GM18867 (cell line): ENCODE data around the gene KANK3.
"Not testable (repeated sequence)": the region's sequence is repeated elsewhere in the genome, so short reads cannot be mapped to it uniquely, and the experiment has no call there.

Source experiments
- ATAC-seq: cut with Tn5 transposase; IDR thresholded peaks from one replicate; pipeline ENCODE4 v1.9.1; 2021; ENCODE audit warnings: mild to moderate bottlenecking, moderate library complexity; ENCODE audit not compliant: unreplicated experiment

KANK3 gene

GRCh38 chr19:8371011-8371804, 28.1 kb upstream of the KANK3 start:
- no peak for ATAC-seq

GRCh38 chr19:8370176-8371010, 27.3 kb upstream of the KANK3 start:
- no peak for ATAC-seq

- ATAC-seq, result no peak
Measured at GRCh38 chr19:8367327-8368001, 24.4 kb upstream of the KANK3 start.

DNA sequence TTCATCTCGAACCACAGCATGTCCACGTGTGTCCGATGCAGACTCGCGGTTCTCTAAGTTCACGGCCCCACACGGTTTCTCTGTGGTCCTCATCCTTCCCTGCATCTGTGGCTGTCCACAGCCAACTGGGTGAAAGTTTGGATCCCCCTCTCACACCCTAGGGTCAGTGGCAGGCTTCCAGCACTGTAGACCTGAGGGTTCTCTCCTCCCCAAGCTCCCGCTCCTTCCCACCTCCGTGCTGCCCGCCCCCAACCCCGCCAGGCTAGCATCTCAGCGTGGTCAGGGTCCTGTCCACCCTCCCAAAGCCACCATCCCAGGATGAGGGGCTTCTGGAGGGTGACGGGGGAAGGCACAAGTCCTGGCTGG, 23.9 kb upstream of the KANK3 start:
- no peak for ATAC-seq

DNA sequence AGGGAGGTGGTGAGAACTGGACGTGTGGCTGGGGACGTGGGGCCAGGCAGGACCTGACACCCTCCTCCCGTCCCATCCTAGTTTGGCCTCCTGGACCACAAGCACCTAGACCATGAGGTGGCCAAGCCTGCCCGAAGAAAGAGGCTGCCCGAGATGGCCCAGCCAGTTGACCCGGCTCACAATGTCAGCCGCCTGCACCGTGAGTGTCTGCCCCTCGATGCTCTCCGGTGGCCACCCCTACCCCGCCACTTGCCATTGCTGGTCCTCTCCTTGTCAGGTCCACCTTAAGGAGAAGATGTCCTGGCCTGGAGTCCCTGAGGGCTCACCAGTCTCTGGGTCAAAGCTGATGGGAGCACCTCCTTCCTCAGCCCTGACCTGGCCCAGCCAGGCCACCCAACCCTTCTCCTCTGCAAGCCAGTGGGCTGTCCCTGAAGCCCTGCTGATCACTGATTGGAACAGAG, 23.1 kb upstream of the KANK3 start:
- no peak for ATAC-seq

- no peak for ATAC-seq
Measured at GRCh38 chr19:8363803-8364771, 21.0 kb upstream of the KANK3 start, which contains the start of gene ANGPTL4. TSS of gene ANGPTL4 (plus strand) at chr19:8364155. CDS start at chr19:8364322, 167 bp downstream.

DNA sequence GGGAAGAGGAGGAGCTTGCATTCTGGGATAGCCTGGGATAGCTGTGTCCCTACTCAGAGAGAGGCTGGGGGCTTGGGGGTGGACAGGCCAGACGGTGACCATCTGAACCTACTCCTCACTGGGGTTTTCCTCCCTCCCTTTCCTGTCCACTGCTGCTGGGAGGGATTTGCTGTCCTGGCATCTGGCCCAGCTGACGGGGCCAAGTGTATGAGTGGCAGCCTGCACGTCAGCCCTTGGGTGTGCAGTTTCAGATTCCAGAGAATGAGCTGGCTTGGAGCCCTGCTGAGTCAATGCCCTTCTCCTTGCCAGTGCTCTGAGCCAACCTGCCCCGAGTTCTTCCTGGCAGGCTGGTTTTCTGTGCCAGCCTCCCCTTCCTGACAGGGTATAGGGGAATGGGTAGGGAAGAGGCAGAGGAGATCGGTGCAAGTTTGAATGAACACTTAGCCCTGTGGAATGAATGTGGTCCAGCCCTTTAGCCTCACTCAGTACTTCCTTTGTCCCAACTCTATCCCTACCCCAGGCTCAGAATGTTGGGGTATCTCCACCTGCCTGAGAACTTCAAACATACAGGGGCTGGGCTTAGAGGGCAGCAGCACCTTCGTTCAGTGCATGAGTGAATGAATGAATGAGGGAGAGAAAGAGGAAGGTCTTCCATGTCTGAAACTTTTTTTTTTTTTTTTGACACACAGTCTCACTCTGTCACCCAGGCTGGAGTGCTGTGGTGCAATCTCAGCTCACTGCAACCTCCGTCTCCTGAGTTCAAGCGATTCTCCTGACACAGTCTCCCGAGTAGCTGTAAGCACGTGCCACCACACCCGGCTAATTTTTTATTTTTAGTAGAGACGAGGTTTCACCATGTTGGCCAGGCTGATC, 19.1 kb upstream of the KANK3 start:
- ATAC-seq, result no peak

GRCh38 chr19:8360196-8360595, 17.1 kb upstream of the KANK3 start:
- no peak for ATAC-seq

DNA sequence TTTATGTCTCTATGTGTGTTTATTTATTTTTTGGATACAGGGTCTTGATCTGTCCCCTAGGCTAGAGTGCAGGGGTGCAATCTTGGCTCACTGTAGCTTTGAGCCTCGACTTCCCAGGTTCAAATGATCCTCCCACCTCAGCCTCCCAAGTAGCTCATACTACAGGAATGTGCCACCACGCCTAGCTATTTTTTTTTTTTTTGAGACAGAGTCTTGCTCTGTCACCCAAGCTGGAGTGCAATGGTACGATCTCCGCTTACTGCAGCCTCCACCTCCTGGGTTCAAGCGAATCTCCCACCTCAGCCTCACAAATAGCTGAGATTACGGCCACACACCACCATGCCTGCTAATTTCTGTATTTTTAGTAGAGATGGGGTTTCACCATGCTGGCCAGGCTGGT, 15.9 kb upstream of the KANK3 start:
- no peak for ATAC-seq

DNA sequence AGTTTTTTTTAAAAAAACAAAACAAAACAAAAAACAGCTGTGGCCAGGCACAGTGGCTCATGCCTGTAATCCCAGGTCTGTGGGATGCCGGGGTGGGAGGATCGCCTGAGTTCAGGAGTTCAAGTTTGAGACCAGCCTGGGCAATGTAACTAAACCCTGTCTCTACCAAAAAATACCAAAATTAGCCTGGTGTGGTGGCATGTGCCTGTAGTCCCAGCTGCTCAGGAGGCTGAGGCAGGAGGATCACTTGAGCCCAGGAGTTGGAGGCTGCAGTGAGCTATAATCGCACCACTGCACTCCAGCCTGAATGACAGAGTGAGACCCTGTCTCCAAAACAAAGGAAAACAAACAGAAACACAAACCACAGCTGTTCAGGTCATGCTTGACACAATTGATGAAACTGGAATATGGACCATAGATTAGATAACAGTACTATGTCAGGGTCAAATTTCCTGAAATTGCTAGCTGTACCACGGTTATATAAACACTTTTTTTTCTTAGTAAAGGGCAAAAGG, 14.0 kb upstream of the KANK3 start:
- no peak for ATAC-seq

DNA sequence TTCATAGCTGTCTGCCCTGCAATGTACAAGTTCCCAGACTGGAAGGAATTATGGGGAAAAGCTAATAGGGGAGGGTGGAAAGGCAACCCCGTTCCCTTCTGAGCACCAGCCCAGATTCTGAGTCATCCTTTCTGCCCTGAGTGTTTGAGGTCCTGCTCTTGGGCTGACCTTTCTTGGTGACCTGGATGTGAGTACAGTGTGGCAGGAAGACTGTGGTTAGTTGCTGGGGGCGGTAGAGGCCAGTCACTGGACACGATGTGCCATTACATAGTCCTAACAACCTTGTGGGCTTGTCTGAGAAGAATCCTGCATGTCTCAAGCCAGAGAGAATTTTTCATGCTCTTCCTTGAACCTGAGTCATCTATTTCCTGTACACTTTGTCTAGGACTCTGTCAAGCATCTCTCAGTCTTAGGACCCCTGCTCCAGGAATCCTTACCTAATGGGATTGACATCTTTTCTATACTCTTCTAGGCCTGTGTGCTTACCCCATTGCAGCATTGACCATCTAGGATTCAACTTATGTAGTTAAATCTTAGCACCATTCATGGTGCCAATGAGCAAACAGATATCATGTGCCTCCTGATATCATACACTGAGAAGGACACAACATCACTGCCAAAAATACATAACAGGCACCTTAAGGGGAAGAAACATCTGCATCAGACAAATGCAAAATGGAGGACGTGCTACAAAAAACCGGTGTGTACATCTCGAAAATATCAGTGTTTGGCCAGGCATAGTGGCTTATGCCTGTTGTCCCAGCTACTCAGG, 12.8 kb upstream of the KANK3 start:
- no peak for ATAC-seq

- ATAC-seq, result not testable (repeated sequence)
Measured at GRCh38 chr19:8352845-8353244, 9.8 kb upstream of the KANK3 start.

DNA sequence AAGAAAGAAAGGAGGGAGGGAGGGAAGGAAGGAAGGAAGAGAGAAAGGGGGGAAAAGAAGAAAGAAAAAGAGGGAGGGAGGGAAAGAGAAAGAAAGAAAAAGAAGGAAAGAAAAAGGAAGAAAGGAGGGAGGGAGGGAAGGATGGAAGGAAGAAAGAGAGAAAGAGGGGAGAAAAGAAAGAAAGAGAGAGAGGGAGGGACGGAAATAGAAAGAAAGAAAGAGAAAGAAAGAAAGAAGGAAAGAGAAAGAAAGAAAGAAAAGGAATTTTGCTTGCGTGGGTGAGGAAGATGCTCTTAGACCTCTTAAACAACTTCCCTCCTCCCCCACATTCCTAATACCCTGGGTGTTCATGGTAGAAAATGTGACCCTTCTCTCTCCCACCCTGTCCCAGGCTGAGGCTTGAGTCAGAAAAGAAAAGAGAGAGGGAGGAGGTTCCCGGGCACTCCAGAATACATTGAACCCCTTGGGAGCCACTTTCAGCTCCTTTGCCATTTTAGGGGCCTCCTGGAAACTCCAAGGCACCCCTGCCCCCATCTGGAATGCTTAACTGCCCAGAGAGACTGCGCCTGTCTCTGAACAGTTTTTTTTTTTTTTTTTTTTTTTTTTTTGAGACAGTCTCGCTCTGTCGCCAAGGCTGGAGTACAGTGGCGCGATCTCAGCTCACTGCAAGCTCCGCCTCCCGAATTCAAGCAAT, 9.2 kb upstream of the KANK3 start:
- ATAC-seq, result no peak

DNA sequence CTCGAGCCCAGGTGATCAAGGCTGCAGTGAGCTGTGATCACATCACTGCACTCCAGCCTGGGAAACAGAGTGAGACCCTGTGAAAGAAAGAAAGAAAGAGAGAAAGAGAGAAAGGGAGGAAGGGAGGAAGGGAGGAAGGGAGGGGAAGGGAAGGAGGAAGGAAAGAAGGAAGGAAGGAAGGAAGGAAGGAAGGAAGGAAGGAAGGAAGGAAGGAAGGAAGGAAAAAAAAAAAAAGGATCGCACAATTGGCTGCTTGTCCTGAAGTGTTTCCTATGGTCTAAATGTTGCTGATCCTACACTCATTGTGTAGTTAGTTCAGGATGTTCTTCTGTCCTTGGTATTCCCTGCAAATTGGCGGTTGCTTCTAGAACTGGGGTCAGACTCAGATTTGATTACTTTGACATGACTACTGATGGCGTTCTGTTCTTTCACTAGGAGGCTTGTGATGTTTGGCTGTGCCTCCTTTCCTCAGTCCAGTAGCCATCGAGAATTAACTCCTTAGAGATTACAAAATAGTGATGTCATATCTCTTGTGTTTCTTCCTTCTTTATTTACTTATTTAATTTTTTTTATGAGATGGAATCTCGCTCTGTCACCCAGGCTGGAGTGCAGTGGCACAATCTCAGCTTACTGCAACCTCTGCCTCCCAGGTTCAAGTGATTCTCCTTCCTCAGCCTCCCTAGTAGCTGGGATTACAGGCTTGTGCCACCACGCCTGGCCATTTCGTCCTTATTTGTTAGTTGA, 6.7 kb upstream of the KANK3 start:
- not testable (repeated sequence) for ATAC-seq

DNA sequence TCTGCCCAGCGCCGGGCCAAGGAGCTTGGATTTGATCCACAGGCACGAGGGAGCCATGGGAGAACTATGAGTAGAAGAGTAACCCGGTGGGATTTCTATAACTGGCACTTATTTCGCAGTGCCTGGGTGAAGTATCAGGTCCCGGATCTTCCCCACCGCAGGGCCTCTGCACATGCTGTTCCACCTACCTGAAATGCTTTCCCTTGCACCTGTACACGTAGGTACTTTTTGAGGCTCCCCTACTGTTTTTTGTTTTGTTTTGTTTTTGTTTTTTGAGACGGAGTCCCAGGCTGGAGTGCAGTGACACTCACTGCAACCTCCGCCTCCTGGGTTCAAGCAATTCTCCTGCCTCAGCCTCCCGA, 402 bp upstream of the KANK3 start:
- no peak for ATAC-seq

DNA sequence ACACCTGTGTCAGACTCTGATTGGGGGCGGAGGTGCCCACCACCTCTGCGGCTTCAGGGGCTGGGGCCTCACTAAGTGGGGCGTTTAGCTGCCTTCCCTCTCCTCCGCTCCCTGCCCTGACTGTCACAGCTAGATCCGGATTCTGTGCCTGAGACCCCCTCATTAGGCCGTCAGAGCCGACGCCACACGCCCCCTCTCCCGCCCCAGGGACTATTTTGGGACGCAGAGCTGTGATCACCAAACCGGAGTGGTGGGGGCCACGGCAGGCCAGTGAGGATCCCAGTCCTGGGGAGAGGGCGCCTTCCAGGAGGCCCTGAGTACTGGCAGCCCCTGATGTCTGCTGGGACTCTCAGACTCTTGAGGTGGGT, 762 bp downstream of the KANK3 start:
- peak; percentile 10 for ATAC-seq

- ATAC-seq, result not testable (repeated sequence)
Measured at GRCh38 chr19:8341504-8341903, 1.6 kb downstream of the KANK3 start.
